ENCODE results near the gene CNP. TPM values are rescaled to one million over a fixed set of nuclear protein-coding genes. Genes with fewer than 3 reads are reported as not detected.

Gene CNP
- total RNA-seq, 1 experiment from 2014 or later, result 51.2 TPM

DNA sequence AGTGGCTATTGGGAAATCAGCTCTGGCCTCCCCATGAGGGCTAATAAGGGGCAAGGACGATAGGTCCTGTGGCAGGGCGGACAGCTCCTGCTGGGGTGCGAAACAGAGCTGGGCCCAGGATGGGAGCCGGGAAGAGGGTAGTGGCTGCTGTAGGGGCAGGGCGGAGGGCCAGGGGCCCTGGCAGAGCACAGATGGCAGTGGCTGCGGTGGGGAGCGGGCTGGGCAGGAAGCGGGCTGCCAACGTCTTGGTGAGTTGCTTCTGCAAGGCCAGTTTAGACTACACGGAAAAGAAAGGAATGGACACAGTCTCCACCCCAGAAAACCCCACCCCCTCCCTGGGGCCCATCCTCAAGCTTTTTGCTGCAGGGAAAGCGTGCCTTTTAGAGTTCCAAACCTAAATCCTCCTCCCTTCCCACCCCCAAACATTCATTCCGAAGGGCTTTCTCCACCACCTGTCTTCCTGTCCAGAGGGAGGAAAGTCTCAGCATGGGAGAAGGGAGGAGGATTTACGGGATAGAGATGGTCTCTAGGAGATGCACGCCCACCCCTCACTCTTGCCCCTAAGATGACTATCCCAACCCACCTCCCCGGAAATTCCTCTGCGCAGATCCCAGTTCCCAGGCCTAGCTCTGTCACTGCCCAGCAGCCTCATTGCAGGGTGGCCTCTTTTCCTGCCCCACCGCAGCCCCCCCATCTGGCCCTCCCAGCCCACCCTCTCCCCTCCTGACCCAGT lies 60.4 kb downstream of the CNP start:
- Histone ChIP-seq H3K4me2 (ENCODE audit: low read length) (no peak overlapping the region), H4K20me1 (ENCODE audit: insufficient read depth) (no peaks in the 10 kb centered on the region), H3K4me3 (replicated peaks in 1 of 2; ENCODE audit: low read depth in 1 of 2, low read length in 2 of 2) (no peak overlapping the region), H3K27ac (ENCODE audit: low read depth, low read length) (no peak overlapping the region), H3K9me2 (ENCODE audit: insufficient read depth) (no peaks in the 10 kb centered on the region), H3K27me3 (ENCODE audit: insufficient read depth, low read length) (no peaks in the 10 kb centered on the region), H3K36me3 (ENCODE audit: control insufficient read depth in 1 of 2, insufficient read depth in 2 of 2, low read length in 2 of 2) (peaks cover 7 to 9% of the 10 kb centered on the region in 2 experiments; a peak in 2 of 4 replicates), H2AFZ (ENCODE audit: low read depth, low read length, poor library complexity, severe bottlenecking) (no peak overlapping the region), H3K9ac (ENCODE audit: low read length) (no peak overlapping the region), H3K9me3 (ENCODE audit: control insufficient read depth in 1 of 2, insufficient read depth in 1 of 2, low read depth in 1 of 2, low read length in 2 of 2) (no peaks in the 10 kb centered on the region), H3K79me2 (ENCODE audit: insufficient read depth, low read length) (no peaks in the 10 kb centered on the region), H3K4me1 (ENCODE audit: control insufficient read depth in 1 of 2, insufficient read depth in 2 of 2, low read length in 2 of 2) (peaks cover 15 to 32% of the 10 kb centered on the region in 2 experiments)
- ChIA-PET CTCF (interaction anchor here (0.6 to 3.7 kb wide), 3 partner anchors 61 to 500 kb away, joined by 4 to 15 read pairs (median 15); partner anchors contain the start of gene CNP), POLR2A (interaction anchor here (0.7 to 1.2 kb wide), 2 partner anchors 9 to 305 kb away, joined by 3 read pairs; partner anchors contain the start of gene DNAJC7), RAD21 (ENCODE audit: low non-redundant PET in 1 of 2, low total read pairs in 2 of 2, uncharacterized antibody in 2 of 2, unreplicated experiment in 2 of 2) (no interaction called here)
- BruUV-seq (replicated peaks), result no TSS peak
- ATAC-seq (no peak), DNase-seq (ENCODE audit: low read depth, low spot score) (no peak)
- TF ChIP-seq YY1 (IDR thresholded peaks at IDR 0.05; ENCODE audit: extremely low read depth, insufficient replicate concordance, low read depth, low read length) (no peak), EZH2phosphoT487 (IDR thresholded peaks at IDR 0.05; ENCODE audit: borderline replicate concordance) (no peak), EZH2 (IDR thresholded peaks at IDR 0.05) (no peak), RAD21 (IDR thresholded peaks at IDR 0.05; ENCODE audit: low read depth) (no peak), ZNF274 (IDR thresholded peaks at IDR 0.05; ENCODE audit: low read depth, low read length) (no peak), ZFX (IDR thresholded peaks at IDR 0.05) (no peak), EGR1 (IDR thresholded peaks at IDR 0.05; ENCODE audit: low read depth) (no peak), SP1 (IDR thresholded peaks at IDR 0.05; ENCODE audit: low read depth) (no peak), SRF (IDR thresholded peaks at IDR 0.05; ENCODE audit: low read depth) (no peak), JUND (IDR thresholded peaks at IDR 0.05) (no peak), POLR2A (IDR thresholded peaks at IDR 0.05; ENCODE audit: borderline replicate concordance, extremely low read depth, insufficient read depth, insufficient read length) (no peak), POLR2AphosphoS5 (IDR thresholded peaks at IDR 0.05; ENCODE audit: low read depth, low read length) (no peak), CBX3 (IDR thresholded peaks at IDR 0.05; ENCODE audit: low read depth) (no peak), TCF7L2 (IDR thresholded peaks at IDR 0.05; ENCODE audit: borderline replicate concordance, extremely low read depth, insufficient read depth, insufficient read length) (no peak), SIN3A (IDR thresholded peaks at IDR 0.05; ENCODE audit: low read depth) (no peak), ELF1 (IDR thresholded peaks at IDR 0.05; ENCODE audit: borderline replicate concordance, low read depth) (no peak)
- TF ChIP-seq, protein P1, sequence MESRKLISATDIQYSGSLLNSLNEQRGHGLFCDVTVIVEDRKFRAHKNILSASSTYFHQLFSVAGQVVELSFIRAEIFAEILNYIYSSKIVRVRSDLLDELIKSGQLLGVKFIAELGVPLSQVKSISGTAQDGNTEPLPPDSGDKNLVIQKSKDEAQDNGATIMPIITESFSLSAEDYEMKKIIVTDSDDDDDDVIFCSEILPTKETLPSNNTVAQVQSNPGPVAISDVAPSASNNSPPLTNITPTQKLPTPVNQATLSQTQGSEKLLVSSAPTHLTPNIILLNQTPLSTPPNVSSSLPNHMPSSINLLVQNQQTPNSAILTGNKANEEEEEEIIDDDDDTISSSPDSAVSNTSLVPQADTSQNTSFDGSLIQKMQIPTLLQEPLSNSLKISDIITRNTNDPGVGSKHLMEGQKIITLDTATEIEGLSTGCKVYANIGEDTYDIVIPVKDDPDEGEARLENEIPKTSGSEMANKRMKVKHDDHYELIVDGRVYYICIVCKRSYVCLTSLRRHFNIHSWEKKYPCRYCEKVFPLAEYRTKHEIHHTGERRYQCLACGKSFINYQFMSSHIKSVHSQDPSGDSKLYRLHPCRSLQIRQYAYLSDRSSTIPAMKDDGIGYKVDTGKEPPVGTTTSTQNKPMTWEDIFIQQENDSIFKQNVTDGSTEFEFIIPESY (IDR thresholded peaks at IDR 0.05; ENCODE audit: extremely low read depth, insufficient replicate concordance, low read length), result no peak
- TF ChIP-seq, protein P2, sequence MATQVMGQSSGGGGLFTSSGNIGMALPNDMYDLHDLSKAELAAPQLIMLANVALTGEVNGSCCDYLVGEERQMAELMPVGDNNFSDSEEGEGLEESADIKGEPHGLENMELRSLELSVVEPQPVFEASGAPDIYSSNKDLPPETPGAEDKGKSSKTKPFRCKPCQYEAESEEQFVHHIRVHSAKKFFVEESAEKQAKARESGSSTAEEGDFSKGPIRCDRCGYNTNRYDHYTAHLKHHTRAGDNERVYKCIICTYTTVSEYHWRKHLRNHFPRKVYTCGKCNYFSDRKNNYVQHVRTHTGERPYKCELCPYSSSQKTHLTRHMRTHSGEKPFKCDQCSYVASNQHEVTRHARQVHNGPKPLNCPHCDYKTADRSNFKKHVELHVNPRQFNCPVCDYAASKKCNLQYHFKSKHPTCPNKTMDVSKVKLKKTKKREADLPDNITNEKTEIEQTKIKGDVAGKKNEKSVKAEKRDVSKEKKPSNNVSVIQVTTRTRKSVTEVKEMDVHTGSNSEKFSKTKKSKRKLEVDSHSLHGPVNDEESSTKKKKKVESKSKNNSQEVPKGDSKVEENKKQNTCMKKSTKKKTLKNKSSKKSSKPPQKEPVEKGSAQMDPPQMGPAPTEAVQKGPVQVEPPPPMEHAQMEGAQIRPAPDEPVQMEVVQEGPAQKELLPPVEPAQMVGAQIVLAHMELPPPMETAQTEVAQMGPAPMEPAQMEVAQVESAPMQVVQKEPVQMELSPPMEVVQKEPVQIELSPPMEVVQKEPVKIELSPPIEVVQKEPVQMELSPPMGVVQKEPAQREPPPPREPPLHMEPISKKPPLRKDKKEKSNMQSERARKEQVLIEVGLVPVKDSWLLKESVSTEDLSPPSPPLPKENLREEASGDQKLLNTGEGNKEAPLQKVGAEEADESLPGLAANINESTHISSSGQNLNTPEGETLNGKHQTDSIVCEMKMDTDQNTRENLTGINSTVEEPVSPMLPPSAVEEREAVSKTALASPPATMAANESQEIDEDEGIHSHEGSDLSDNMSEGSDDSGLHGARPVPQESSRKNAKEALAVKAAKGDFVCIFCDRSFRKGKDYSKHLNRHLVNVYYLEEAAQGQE (IDR thresholded peaks at IDR 0.05; ENCODE audit: low read depth), result no peak
- intact Hi-C loops (cut with micrococcal nuclease), result loop anchor here (10.0 kb wide), 1 partner anchor 498 kb away; no protein-coding TSS in a partner anchor
